ENCODE measurements around the gene SCN8A.
A peak's percentile ranks its signal among the peaks of the same experiment; 100 is the strongest.

The SCN8A gene

GRCh38 chr12:51836041-51836826, 245.2 kb downstream of the SCN8A start:
- no peak overlapping the region for H3K4me3 Mint-ChIP-seq
- peaks cover 66% of the 10 kb centered on the region for H3K27me3 Mint-ChIP-seq
- no peaks in the 10 kb centered on the region for H3K9me3 Mint-ChIP-seq
- no peak for DNase-seq
- H3K27ac Mint-ChIP-seq, result no peak overlapping the region
- H3K36me3 Mint-ChIP-seq (ENCODE audit: low read depth), result no peaks in the 10 kb centered on the region
- peaks cover 10% of the 10 kb centered on the region for H3K4me1 Mint-ChIP-seq (ENCODE audit: low read depth)

GRCh38 chr12:51836827-51837173, 245.8 kb downstream of the SCN8A start:
- no peaks in the 10 kb centered on the region for H3K36me3 Mint-ChIP-seq (ENCODE audit: low read depth)
- DNase-seq, result no peak
- H3K27me3 Mint-ChIP-seq, result peaks cover 67% of the 10 kb centered on the region
- no peaks in the 10 kb centered on the region for H3K9me3 Mint-ChIP-seq
- H3K4me3 Mint-ChIP-seq, result no peak overlapping the region
- no peak overlapping the region for H3K27ac Mint-ChIP-seq
- peaks cover 10% of the 10 kb centered on the region for H3K4me1 Mint-ChIP-seq (ENCODE audit: low read depth)

GRCh38 chr12:51837286-51837685, 246.3 kb downstream of the SCN8A start:
- Mint-ChIP-seq H3K4me1 (ENCODE audit: low read depth) (peaks cover 9% of the 10 kb centered on the region), H3K4me3 (no peak overlapping the region), H3K27me3 (peaks cover 67% of the 10 kb centered on the region), H3K36me3 (ENCODE audit: low read depth) (no peaks in the 10 kb centered on the region), H3K9me3 (no peaks in the 10 kb centered on the region), H3K27ac (no peak overlapping the region)
- DNase-seq, result no peak

GRCh38 chr12:51838036-51838435, 247.0 kb downstream of the SCN8A start:
- Mint-ChIP-seq H3K9me3 (no peaks in the 10 kb centered on the region), H3K36me3 (ENCODE audit: low read depth) (no peaks in the 10 kb centered on the region), H3K27me3 (peaks cover 68% of the 10 kb centered on the region), H3K4me3 (no peak overlapping the region), H3K4me1 (ENCODE audit: low read depth) (peaks cover 2% of the 10 kb centered on the region), H3K27ac (no peak overlapping the region)
- DNase-seq, result no peak

- H3K27me3 Mint-ChIP-seq, result peaks cover 66% of the 10 kb centered on the region
- H3K4me1 Mint-ChIP-seq (ENCODE audit: low read depth), result no peaks in the 10 kb centered on the region
- no peak overlapping the region for H3K4me3 Mint-ChIP-seq
- H3K36me3 Mint-ChIP-seq (ENCODE audit: low read depth), result no peaks in the 10 kb centered on the region
- H3K27ac Mint-ChIP-seq, result no peak overlapping the region
- no peak for DNase-seq
- H3K9me3 Mint-ChIP-seq, result no peaks in the 10 kb centered on the region
Observed at GRCh38 chr12:51838762-51839161, 247.7 kb downstream of the SCN8A start.

- H3K27me3 Mint-ChIP-seq, result peaks cover 69% of the 10 kb centered on the region
- H3K4me3 Mint-ChIP-seq, result no peak overlapping the region
- no peaks in the 10 kb centered on the region for H3K4me1 Mint-ChIP-seq (ENCODE audit: low read depth)
- no peaks in the 10 kb centered on the region for H3K9me3 Mint-ChIP-seq
- no peak overlapping the region for H3K27ac Mint-ChIP-seq
- H3K36me3 Mint-ChIP-seq (ENCODE audit: low read depth), result no peaks in the 10 kb centered on the region
- DNase-seq, result no peak
Observed at GRCh38 chr12:51839310-51839947, 248.4 kb downstream of the SCN8A start.

- H3K27ac Mint-ChIP-seq, result no peak overlapping the region
- peaks cover 76% of the 10 kb centered on the region for H3K27me3 Mint-ChIP-seq
- DNase-seq, result no peak
- peaks cover 1% of the 10 kb centered on the region for H3K4me1 Mint-ChIP-seq (ENCODE audit: low read depth)
- no peaks in the 10 kb centered on the region for H3K36me3 Mint-ChIP-seq (ENCODE audit: low read depth)
- no peaks in the 10 kb centered on the region for H3K9me3 Mint-ChIP-seq
- no peak overlapping the region for H3K4me3 Mint-ChIP-seq
Observed at GRCh38 chr12:51840966-51841365, 249.9 kb downstream of the SCN8A start.

- Mint-ChIP-seq H3K27me3 (peaks cover 81% of the 10 kb centered on the region), H3K4me1 (ENCODE audit: low read depth) (peaks cover 7% of the 10 kb centered on the region), H3K9me3 (no peaks in the 10 kb centered on the region), H3K36me3 (ENCODE audit: low read depth) (no peaks in the 10 kb centered on the region), H3K4me3 (no peak overlapping the region), H3K27ac (no peak overlapping the region)
- no peak for DNase-seq
Observed at GRCh38 chr12:51841727-51842126, 250.7 kb downstream of the SCN8A start.

- Mint-ChIP-seq H3K27me3 (peaks cover 72% of the 10 kb centered on the region), H3K36me3 (ENCODE audit: low read depth) (no peaks in the 10 kb centered on the region), H3K4me3 (no peak overlapping the region)
Observed at GRCh38 chr12:51844854-51845253, 253.8 kb downstream of the SCN8A start.

GRCh38 chr12:51845482-51845881, 254.4 kb downstream of the SCN8A start:
- no peak overlapping the region for H3K4me3 Mint-ChIP-seq
- no peaks in the 10 kb centered on the region for H3K36me3 Mint-ChIP-seq (ENCODE audit: low read depth)
- no peaks in the 10 kb centered on the region for H3K9me3 Mint-ChIP-seq
- H3K27me3 Mint-ChIP-seq, result peaks cover 66% of the 10 kb centered on the region
- no peak overlapping the region for H3K27ac Mint-ChIP-seq
- H3K4me1 Mint-ChIP-seq (ENCODE audit: low read depth), result peaks cover 11% of the 10 kb centered on the region
- DNase-seq, result no peak

More at GRCh38 chr12:51844854-51845253, 253.8 kb downstream of the SCN8A start:
- Mint-ChIP-seq H3K9me3 (no peaks in the 10 kb centered on the region), H3K4me1 (ENCODE audit: low read depth) (peaks cover 11% of the 10 kb centered on the region), H3K27ac (no peak overlapping the region)
- DNase-seq, result no peak

GRCh38 chr12:51846271-51846691, 255.2 kb downstream of the SCN8A start:
- Mint-ChIP-seq H3K4me3 (peak overlapping the region; percentile 36), H3K9me3 (no peaks in the 10 kb centered on the region), H3K4me1 (ENCODE audit: low read depth) (peaks cover 13% of the 10 kb centered on the region), H3K36me3 (ENCODE audit: low read depth) (no peaks in the 10 kb centered on the region), H3K27me3 (peaks cover 62% of the 10 kb centered on the region), H3K27ac (no peak overlapping the region)
- no peak for DNase-seq

- peak overlapping the region; percentile 64 for H3K4me3 Mint-ChIP-seq
- no peak overlapping the region for H3K27ac Mint-ChIP-seq
- no peaks in the 10 kb centered on the region for H3K9me3 Mint-ChIP-seq
- H3K27me3 Mint-ChIP-seq, result peaks cover 58% of the 10 kb centered on the region
- H3K4me1 Mint-ChIP-seq (ENCODE audit: low read depth), result peaks cover 15% of the 10 kb centered on the region
- peak; percentile 69 for DNase-seq
- no peaks in the 10 kb centered on the region for H3K36me3 Mint-ChIP-seq (ENCODE audit: low read depth)
Observed at GRCh38 chr12:51846911-51847642, 256.0 kb downstream of the SCN8A start.

GRCh38 chr12:51847643-51848325, 256.8 kb downstream of the SCN8A start:
- Mint-ChIP-seq H3K27ac (no peak overlapping the region), H3K36me3 (ENCODE audit: low read depth) (no peaks in the 10 kb centered on the region), H3K4me3 (peak overlapping the region; percentile 45), H3K9me3 (no peaks in the 10 kb centered on the region), H3K4me1 (ENCODE audit: low read depth) (peaks cover 15% of the 10 kb centered on the region), H3K27me3 (peaks cover 55% of the 10 kb centered on the region)
- peak; percentile 45 for DNase-seq

GRCh38 chr12:51848326-51848727, 257.3 kb downstream of the SCN8A start, which contains the start of gene FIGNL2:
FIGNL2 (minus strand) TSS chr12:51848718; CDS start chr12:51822413, 26,305 bp downstream.
- Mint-ChIP-seq H3K27me3 (peaks cover 51% of the 10 kb centered on the region), H3K27ac (no peak within 1 kb of the TSS), H3K9me3 (no peaks in the 10 kb centered on the region), H3K36me3 (ENCODE audit: low read depth) (no peaks in the 10 kb centered on the region), H3K4me3 (peak within 1 kb of the TSS; percentile 45), H3K4me1 (ENCODE audit: low read depth) (peaks cover 15% of the 10 kb centered on the region)
- no peak for DNase-seq
